ENCODE data around the gene KCP.
"Not testable (repeated sequence)": the region's sequence is repeated elsewhere in the genome, so short reads cannot be mapped to it uniquely, and the experiment has no call there.

KCP gene

DNA sequence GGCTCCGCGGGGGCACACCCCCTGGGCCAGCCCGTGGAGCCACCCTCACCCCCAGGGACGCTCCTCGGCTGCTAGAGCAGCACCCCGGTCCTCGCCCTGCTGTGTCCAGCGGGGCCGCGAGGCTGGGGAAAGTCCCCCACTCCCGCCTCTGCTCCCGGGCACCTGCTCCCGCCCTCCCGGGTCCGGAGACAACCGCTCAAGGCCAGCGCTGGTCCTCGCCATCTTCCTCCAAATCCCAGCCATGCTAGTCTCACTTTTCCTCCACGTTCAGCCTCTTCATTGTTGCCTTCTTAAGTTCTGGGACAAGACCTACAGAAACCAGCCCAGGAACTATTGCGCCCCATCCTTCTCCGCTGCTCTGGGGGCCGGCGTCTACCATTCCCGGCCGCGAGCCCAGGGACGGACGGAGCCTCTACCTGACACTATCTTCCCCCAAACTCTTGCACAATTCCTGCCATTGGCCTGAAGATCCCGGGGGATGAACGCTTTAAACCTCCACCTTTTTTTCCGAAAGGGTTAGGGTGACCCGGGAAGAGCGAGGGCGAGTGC, 4.8 kb upstream of the KCP start:
- no peak for TF ChIP-seq EZH2phosphoT487 (IDR thresholded peaks at IDR 0.05; ENCODE audit: low read depth)
- TF ChIP-seq, protein P1, sequence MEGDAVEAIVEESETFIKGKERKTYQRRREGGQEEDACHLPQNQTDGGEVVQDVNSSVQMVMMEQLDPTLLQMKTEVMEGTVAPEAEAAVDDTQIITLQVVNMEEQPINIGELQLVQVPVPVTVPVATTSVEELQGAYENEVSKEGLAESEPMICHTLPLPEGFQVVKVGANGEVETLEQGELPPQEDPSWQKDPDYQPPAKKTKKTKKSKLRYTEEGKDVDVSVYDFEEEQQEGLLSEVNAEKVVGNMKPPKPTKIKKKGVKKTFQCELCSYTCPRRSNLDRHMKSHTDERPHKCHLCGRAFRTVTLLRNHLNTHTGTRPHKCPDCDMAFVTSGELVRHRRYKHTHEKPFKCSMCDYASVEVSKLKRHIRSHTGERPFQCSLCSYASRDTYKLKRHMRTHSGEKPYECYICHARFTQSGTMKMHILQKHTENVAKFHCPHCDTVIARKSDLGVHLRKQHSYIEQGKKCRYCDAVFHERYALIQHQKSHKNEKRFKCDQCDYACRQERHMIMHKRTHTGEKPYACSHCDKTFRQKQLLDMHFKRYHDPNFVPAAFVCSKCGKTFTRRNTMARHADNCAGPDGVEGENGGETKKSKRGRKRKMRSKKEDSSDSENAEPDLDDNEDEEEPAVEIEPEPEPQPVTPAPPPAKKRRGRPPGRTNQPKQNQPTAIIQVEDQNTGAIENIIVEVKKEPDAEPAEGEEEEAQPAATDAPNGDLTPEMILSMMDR (IDR thresholded peaks at IDR 0.05; ENCODE audit: low read depth, low read length), result no peak
- Histone ChIP-seq H3K36me3 (replicated peaks; ENCODE audit: low read depth, low read length) (no peaks in the 10 kb centered on the region), H4K20me1 (ENCODE audit: insufficient read depth, low read length) (no peaks in the 10 kb centered on the region), H3K4me1 (ENCODE audit: low read length) (peaks cover 53% of the 10 kb centered on the region), H3K27ac (ENCODE audit: low read length) (peak overlapping the region; percentile 84), H2AFZ (ENCODE audit: low read depth, low read length) (no peak overlapping the region), H3K27me3 (ENCODE audit: low read depth, low read length) (0 out of 2 replicates have a peak, but pooled peaks cover 1% of the 10 kb centered on the region), H3K79me2 (ENCODE audit: low read length) (no peaks in the 10 kb centered on the region), H3K4me3 (ENCODE audit: low read length) (peak overlapping the region; percentile 55), H3K9ac (ENCODE audit: low read length) (peak overlapping the region; percentile 59), H3K9me3 (ENCODE audit: insufficient read depth, low read length) (no peaks in the 10 kb centered on the region), H3K4me2 (ENCODE audit: low read length) (peak overlapping the region; percentile 69)

DNA sequence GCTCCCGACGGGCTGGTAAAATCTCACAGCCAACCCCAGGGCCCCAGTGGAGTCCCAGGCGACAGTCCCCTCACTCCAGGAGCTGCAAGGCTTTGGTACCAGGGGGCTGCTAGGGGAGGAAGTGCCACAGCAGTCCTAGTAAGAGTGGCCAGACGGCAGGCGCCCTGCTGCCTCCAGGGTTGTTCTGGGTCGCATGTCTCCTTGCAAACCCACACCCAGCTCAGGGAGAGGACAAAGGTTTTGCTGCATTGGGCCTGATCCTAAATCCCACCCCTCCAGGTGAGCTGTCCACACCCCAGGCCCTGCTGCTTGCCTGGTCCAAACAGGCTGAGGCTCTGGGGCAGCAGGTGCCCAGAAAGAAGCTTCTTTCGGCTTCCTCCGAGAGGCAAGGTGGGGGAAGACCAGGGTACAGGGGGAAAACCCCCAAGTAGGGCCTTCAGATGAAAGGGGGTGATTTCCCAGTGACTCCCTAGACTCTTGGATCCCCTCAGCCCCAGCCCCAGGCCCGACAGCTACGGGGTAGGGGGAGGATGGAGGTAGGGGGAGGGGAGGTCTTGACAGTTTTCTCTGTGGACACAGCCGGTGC, 4.2 kb upstream of the KCP start:
- no peaks in the 10 kb centered on the region for H3K27me3 ChIP-seq (ENCODE audit: low read depth, low read length)
- H2AFZ ChIP-seq (ENCODE audit: low read depth, low read length), result no peak overlapping the region
- peaks cover 49% of the 10 kb centered on the region for H3K4me1 ChIP-seq (ENCODE audit: low read length)
- H3K9me3 ChIP-seq (ENCODE audit: insufficient read depth, low read length), result no peaks in the 10 kb centered on the region
- H3K9ac ChIP-seq (ENCODE audit: low read length), result peak overlapping the region; percentile 65
- H4K20me1 ChIP-seq (ENCODE audit: insufficient read depth, low read length), result no peaks in the 10 kb centered on the region
- H3K4me3 ChIP-seq (ENCODE audit: low read length), result peak overlapping the region; percentile 35
- TF ChIP-seq EZH2phosphoT487 (IDR thresholded peaks at IDR 0.05; ENCODE audit: low read depth), result no peak
- TF ChIP-seq, protein P1 (IDR thresholded peaks at IDR 0.05; ENCODE audit: low read depth, low read length), result peak; percentile 30
- no peaks in the 10 kb centered on the region for H3K79me2 ChIP-seq (ENCODE audit: low read length)
- H3K27ac ChIP-seq (ENCODE audit: low read length), result peak overlapping the region; percentile 84
- H3K4me2 ChIP-seq (ENCODE audit: low read length), result peak overlapping the region; percentile 69
- H3K36me3 ChIP-seq (replicated peaks; ENCODE audit: low read depth, low read length), result no peaks in the 10 kb centered on the region

DNA sequence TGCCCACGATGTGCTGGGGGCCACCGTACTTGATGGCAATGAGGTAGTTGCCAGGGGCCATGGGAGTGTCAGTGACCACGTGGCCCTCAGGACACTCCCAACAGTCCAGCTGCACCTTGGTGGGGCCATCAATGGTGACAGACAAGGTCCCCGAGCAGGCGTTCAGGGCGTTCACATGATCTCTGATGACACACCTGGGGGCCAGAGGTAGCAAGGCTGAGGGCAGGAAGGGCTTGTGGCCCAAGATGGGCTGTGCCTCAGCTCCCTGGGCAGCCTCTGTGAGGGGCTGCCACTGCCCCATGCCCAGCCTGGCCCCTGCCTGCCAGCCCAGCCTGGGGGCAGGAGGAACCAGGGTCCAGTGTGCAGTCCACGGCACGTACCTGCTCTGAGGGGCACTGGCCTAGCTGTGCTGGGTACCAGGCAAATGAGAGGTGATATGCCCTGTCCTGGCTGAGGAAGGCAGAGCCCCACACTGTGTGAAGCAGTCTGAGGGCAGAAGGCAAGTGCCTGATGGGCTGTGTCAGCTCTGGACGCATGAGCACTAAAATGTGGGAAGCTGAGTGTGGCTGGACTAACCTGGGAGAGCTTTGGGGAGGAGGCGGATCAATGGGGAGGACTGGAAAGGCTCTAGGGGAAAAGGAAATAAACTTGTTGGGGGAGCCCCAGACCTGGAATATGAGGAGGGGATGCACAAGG, 3.5 kb upstream of the KCP start:
- Histone ChIP-seq H3K79me2 (ENCODE audit: low read length) (no peaks in the 10 kb centered on the region), H3K4me1 (ENCODE audit: low read length) (peaks cover 49% of the 10 kb centered on the region), H3K27me3 (ENCODE audit: low read depth, low read length) (no peaks in the 10 kb centered on the region), H3K9ac (ENCODE audit: low read length) (peak overlapping the region; percentile 65), H3K27ac (ENCODE audit: low read length) (peak overlapping the region; percentile 84), H4K20me1 (ENCODE audit: insufficient read depth, low read length) (no peaks in the 10 kb centered on the region), H3K9me3 (ENCODE audit: insufficient read depth, low read length) (no peaks in the 10 kb centered on the region), H3K4me2 (ENCODE audit: low read length) (peak overlapping the region; percentile 69), H3K36me3 (replicated peaks; ENCODE audit: low read depth, low read length) (no peaks in the 10 kb centered on the region), H3K4me3 (ENCODE audit: low read length) (peak overlapping the region; percentile 35), H2AFZ (ENCODE audit: low read depth, low read length) (no peak overlapping the region)
- no peak for TF ChIP-seq EZH2phosphoT487 (IDR thresholded peaks at IDR 0.05; ENCODE audit: low read depth)
- TF ChIP-seq, protein P1 (IDR thresholded peaks at IDR 0.05; ENCODE audit: low read depth, low read length), result no peak

DNA sequence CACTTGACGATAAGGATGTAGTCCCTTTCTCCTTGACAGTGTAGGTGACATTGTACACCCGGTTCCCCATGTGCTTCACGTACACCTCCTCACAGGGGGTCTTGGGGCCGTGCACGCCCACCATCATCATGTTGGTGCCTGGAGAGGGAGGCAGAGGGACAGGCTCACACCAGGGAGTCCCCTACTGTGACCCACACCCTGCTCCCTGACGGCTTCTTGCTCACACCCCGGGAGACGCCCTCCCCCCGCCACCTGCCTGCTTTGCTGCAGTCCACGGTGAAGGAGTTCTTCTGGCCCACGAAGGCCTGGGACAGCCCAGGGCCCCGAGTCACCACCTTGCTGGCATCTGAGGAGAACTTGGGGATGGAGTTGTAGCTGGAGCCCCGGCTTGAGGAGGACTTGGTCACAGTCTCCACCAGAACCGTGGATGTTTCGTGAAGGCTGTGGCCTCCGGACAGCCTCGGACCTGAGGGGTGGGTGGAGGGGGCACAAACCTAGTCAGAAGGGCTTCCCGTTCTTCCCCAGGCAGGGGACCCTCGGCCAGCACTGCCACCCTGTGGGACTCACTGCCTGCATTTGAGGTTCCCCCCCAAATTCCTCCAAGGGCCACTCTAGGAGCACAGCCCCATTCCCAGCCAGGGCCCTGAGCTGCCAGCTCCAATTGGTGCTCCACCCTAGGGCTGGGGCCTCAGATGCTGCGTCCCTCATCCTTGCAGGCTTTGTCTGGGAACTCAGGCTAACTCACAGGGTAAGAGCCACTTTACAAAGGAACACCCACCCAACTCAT, 2.4 kb upstream of the KCP start:
- H3K4me1 ChIP-seq (ENCODE audit: low read length), result peaks cover 51% of the 10 kb centered on the region
- not testable (repeated sequence) for H3K9ac ChIP-seq (ENCODE audit: low read length); H2AFZ ChIP-seq (ENCODE audit: low read depth, low read length); H3K36me3 ChIP-seq (replicated peaks; ENCODE audit: low read depth, low read length); H3K9me3 ChIP-seq (ENCODE audit: insufficient read depth, low read length); H4K20me1 ChIP-seq (ENCODE audit: insufficient read depth, low read length); H3K27me3 ChIP-seq (ENCODE audit: low read depth, low read length); H3K4me2 ChIP-seq (ENCODE audit: low read length); H3K4me3 ChIP-seq (ENCODE audit: low read length); H3K79me2 ChIP-seq (ENCODE audit: low read length); H3K27ac ChIP-seq (ENCODE audit: low read length)

Data from OCI-LY3 (cell line).